ENCODE data around the gene CIRBP. TPM values are rescaled to one million over a fixed set of nuclear protein-coding genes. Genes with fewer than 3 reads are reported as not detected.

Gene CIRBP
- total and polyA plus RNA-seq, 2 of the 13 experiments (the other 11 are each of a cell fraction or from before 2014, with no cell fraction given), result 133 to 140 TPM

DNA sequence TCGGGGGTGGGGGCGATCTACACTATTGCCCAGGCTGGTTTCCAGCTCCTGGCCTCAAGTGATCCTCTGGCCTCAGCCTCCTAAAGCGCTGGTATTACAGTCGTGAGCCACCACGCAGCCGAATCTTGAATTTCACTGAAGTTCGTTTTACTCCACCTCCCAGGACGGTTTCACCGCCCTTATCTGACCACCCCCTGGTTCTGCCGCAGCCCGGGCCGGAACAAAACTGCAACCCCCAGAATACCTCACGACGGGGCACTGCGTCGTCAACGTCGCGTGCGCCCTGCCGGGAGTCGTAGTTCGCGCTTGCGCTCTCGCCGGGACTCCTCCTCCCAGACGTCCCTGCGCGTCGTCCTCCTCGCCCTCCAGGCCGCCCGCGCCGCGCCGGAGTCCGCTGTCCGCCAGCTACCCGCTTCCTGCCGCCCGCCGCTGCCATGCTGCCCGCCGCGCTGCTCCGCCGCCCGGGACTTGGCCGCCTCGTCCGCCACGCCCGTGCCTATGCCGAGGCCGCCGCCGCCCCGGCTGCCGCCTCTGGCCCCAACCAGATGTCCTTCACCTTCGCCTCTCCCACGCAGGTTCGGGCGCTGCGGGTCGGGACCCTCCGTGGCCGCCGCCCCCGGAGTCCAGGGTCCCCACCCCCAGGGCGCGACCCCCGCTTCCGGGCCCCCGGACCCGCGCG lies 27.6 kb upstream of the CIRBP start, which contains the start of gene ATP5F1D (continued):
- TF ChIP-seq, protein P1, sequence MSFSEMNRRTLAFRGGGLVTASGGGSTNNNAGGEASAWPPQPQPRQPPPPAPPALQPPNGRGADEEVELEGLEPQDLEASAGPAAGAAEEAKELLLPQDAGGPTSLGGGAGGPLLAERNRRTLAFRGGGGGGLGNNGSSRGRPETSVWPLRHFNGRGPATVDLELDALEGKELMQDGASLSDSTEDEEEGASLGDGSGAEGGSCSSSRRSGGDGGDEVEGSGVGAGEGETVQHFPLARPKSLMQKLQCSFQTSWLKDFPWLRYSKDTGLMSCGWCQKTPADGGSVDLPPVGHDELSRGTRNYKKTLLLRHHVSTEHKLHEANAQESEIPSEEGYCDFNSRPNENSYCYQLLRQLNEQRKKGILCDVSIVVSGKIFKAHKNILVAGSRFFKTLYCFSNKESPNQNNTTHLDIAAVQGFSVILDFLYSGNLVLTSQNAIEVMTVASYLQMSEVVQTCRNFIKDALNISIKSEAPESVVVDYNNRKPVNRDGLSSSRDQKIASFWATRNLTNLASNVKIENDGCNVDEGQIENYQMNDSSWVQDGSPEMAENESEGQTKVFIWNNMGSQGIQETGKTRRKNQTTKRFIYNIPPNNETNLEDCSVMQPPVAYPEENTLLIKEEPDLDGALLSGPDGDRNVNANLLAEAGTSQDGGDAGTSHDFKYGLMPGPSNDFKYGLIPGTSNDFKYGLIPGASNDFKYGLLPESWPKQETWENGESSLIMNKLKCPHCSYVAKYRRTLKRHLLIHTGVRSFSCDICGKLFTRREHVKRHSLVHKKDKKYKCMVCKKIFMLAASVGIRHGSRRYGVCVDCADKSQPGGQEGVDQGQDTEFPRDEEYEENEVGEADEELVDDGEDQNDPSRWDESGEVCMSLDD (CRISPR knock-in tag; IDR thresholded peaks at IDR 0.05; ENCODE audit: borderline replicate concordance), result no peak
- TF ChIP-seq ZNF407 (CRISPR knock-in tag; IDR thresholded peaks at IDR 0.05; ENCODE audit: not compliant biosample characterization) (no peak), DNMT3B (CRISPR knock-in tag; conservative IDR thresholded peaks at IDR 0.05) (no peak), ZNF552 (CRISPR knock-in tag; IDR thresholded peaks at IDR 0.05; ENCODE audit: borderline replicate concordance) (no peak), ZFP36 (IDR thresholded peaks at IDR 0.05; ENCODE audit: borderline replicate concordance, low read depth, low read length, partially characterized antibody) (no peak), IKZF1 (IDR thresholded peaks at IDR 0.05) (no peak), CREB1 (IDR thresholded peaks at IDR 0.05) (peak; percentile 93), CREB1 (CRISPR knock-in tag; IDR thresholded peaks at IDR 0.05) (peak; percentile 92), YEATS4 (CRISPR knock-in tag; IDR thresholded peaks at IDR 0.05; ENCODE audit: borderline replicate concordance) (peak; percentile 65; the same call in 1 of the 2 replicates), ZHX2 (IDR thresholded peaks at IDR 0.05; ENCODE audit: low read depth) (peak; percentile 85), ZHX2 (CRISPR knock-in tag; IDR thresholded peaks at IDR 0.05; ENCODE audit: borderline replicate concordance) (no peak)

Data from HepG2 (cell line).